ENCODE data around the gene ABCA1.
"Not testable (repeated sequence)": the region's sequence is repeated elsewhere in the genome, so short reads cannot be mapped to it uniquely, and the experiment has no call there.

ABCA1 gene

DNA sequence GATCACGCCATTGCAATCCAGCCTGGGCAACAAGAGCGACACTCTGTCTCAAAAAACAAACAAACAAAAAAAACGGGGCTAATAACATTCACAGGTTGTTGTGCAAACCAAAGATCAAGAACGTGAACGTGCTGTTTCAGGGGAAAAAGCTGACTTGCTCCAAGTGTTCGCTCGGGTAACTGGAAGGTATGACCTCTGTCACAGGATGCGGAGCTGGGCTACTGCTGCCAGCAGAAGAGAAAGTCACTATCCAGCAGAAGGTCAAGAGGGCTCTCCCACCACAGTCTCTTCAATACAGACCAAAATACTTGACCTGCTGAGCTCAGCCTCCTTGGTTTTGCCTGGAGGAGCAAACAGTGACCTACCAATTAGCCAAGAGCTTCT lies 59.7 kb downstream of the ABCA1 start:
- DNase-seq: no peak

DNA sequence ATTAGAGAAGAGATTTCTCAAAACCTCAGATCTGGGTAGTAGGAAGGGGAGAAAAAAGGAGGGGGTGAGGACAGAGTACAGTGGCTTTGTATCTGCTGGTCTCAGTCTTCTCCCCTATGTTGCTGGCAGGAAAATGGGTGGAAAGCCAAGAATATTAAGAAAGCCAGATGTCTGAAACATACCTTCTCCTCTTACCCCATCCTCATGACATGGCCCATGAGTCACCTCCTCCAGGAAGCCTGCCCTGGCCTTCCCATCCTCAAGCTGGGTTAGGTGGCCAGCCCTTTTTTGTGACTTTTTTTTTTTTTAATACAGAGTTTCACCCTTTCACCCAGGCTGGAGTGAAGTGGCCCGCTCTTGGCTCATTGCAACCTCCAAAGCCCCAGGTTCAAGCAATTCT lies 61.8 kb downstream of the ABCA1 start:
- DNase-seq: peak; percentile 67 to 70

DNA sequence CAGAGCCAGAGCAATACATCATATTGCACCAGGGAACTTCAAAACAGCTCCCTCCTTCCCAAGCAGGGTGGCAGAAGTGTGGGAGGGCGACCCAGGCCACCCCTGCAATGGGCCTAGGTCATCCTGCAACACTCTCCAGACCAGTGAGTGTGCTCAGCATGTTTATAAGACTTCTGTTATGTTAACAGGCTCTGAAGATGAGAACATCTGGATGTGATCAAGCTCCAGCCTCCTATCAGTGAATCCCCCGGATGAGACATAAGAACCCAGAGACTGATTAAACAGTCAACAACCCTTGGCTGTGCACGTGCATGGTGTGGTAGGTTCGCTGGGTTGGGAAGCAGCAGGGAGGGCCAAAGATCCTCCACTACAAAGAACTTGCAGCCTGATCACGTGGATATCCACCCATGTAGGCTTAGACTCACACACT lies 63.3 kb downstream of the ABCA1 start:
- DNase-seq: peak; percentile 51 to 80

DNA sequence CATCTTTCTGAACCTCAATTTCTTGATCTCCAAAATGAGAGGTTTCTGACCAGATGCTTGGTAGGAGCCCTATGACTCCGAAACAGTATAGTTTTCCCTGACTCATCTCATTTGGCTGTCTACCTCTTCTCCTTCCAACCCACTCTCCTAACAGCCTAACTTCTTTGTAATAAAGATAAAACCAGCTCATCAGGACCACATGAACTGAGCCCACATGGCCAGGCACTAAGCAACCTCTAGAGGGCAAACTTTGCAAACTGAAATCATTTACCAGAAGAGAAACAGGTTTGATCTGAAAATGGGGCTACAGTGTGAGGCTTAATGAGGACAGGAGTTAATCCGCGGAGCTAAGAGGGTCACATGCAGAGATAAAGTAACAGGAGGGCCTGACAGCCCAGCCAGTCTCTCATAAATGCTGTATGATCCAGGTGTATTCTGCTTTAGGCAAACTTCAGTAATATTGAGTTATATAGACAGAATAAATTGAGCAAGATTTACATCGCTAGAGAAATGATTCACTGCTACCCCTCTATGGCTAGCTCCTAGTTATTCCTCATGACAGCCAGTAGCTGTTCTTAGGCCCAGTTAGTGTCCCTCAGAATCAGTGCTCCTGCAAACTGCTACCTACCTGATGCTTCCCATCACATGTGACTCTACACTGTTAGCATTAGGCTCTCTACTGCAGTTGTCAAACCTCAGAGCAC lies 64.6 kb downstream of the ABCA1 start:
- DNase-seq: peak; percentile 79 to 82

DNA sequence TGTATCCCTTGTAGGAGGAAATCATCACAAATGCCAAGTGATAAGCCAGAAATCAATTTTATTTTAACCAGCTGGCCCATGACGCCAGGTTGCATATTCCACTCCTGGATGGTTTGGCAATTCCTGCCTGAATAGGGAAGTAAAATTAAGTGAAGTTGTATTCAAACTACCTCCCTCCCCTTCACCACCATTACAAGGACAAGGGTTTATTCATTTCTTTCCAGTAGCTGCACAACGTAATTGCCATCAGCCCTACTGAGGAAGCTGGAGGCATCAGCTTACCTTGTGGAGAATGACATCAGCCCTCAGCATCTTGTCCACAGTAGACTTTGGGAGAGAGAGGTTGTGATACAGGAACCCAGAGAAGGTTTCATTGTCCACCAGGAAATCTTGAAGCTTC lies 66.6 kb downstream of the ABCA1 start:
- peak; percentile 67 to 73 for DNase-seq

DNA sequence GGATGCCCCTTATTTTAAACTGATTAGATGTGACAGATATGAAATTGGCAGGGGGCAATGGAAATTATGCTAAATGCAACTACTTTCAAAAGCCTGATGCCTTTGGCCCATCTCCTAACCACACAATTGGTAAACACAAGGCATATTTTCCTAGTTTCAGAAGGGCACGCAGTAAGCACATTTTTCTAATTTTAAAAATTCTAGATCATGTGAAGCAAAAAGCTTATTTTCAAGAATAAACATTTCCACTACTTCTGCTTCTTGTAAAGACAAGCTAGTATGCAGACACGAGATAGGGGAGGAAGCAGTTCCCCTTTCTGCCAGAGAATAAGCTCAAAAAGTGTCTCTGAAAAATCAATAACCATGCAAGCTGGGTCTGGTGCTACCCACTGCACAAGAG lies 67.7 kb downstream of the ABCA1 start:
- DNase-seq: peak; percentile 81 to 91

DNA sequence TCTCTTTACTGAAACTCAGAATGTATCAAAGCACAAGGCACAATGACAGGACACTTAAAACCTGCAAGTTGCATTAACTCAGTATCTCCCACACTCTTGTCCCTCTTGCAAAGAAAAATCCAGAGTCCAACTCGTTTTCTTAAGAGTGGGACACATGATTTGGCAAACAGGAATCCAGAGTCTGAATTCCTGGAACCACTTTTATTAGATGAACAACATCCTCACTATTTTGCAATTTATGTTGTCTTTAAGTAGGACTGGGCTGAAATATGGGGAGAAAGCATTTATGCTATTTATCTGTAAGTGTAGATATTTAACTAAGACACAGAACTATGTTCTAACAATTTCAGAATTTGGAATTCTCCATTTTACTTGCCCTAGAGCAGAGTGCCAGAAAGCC lies 69.1 kb downstream of the ABCA1 start:
- DNase-seq: no peak

DNA sequence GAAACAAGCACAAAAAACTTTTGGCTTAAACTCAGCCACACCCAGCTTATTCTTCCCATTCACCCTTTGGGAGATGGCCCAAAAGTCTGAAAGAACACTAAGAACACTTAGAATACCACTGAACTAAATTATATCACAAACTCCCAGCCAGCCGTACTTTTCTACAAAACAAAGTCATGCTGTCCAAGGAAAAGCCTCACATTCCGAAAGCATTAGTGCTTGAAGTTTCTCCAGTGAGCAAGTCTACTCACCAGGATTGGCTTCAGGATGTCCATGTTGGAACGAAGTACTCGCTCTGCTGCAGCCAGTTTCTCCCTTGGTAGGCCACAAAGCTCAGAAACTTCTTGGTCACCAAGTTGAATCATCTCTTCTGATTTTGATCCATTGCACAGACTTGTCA lies 69.7 kb downstream of the ABCA1 start:
- no peak for DNase-seq

DNA sequence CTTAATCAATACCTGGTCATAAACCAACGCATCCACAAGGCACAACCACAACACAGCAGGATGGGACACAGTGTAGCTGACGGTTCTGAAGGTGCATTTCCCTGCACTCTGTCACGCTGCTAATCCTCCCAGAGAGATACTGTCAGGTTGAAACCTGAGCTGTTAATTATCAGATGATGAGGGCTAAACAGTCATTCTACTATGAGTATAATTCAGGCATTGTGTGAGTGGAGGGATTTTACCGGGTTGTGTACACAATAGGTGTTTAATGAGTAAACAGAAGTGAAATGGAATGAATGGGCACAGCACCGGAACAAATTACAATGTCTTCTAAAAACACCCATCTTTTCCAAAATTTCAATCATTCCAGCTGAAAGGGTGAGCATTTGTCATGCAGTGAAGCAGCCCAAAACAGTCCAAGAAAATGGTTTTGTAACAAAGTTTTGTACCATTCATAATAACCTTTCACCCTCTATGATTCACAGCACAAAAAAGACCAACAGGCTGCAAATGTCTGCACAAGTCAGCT lies 71.5 kb downstream of the ABCA1 start:
- no peak for DNase-seq

DNA sequence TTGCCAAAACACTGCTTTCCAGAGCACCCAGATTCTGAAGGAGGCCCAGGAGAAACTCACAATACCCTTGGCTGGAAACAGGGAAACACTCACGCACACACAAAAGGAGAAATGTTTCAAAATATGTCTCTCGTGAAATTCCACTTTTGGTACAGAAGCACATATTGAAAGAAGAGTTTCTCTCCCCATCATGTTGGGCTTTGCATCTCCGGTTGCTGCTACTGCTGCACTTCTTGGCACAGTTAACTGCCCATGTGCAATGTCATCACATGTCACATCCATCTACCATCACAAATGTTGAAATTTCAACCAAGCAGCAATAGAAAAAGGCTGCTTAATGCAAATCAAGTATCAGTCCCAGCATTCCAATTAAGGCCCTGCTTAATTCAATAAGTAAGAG lies 72.1 kb downstream of the ABCA1 start:
- peak; percentile 55 to 60 for DNase-seq

DNA sequence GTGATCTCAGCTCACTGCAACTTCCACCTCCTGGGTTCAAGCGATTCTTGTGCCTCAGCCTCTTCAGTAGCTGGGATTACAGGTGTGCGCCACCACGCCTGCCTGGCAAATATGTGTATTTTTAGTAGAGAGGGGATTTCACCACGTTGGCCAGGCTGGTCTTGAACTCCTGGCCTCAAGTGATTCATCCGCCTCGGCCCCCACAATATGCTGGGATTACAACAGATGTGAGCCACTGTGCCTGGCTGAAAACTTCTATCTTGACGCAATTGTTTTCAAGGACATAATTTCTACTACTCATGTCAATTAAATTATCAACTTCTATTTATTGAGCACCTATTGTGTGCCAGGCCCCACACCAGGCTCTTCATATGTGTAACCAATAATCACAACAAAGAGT lies 72.7 kb downstream of the ABCA1 start:
- DNase-seq: not testable (repeated sequence)

DNA sequence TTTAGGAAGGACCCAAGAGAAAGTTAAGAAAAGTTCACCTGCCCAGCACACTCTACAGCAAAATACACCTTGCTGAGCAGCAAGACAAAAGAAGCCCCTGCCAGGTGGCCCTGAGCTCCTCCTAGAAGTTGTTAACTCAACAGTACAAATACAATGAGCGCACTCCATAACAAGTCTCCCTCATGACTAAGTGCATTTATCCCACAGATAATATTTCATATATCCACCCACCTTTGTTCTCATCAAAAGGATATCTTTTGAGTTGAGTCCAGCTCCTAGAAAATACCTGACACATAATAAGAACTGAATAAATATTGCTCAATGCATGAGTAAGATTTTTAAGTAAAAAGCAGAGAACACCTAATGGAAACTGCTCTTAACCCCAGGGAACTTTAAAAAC lies 73.3 kb downstream of the ABCA1 start:
- no peak for DNase-seq

DNA sequence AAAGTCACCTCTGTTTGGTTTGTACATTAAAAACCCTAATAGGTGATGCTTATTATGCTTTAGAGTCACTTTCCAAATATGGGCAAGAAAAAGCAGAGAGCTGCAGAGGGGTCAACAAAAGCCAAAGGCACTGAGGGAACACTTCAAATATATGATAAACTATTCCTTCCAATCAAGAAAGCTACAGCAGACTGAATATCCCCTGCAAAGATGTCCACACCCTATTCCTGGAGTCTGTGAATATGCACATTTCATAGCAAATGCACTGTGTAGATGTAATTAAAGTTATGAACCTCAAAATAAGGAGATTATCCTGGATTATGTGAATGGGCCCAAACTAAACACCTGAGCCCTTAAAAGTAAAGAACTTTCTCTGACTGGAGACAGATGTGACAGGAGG lies 74.3 kb downstream of the ABCA1 start:
- no peak for DNase-seq

DNA sequence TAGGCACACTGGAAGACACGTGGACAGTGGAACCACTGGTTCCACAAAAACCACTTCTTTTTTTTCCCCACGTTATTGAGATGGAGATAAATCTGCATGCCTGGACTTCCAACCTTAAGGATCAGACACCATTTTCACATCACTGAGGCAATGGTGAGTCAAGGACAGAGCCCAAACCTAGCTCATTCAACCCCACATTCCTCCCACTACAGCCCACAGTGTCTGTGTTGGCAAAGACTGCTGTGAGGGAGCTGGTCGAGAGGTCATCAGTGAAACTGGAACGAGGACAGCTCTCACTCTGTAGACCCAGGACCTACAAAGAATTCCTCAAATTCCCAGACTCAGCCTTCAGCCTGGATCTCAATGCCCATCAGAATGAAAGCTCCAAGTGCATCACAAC lies 74.8 kb downstream of the ABCA1 start:
- peak in 1 of 2 donors; percentile 57 for DNase-seq

DNA sequence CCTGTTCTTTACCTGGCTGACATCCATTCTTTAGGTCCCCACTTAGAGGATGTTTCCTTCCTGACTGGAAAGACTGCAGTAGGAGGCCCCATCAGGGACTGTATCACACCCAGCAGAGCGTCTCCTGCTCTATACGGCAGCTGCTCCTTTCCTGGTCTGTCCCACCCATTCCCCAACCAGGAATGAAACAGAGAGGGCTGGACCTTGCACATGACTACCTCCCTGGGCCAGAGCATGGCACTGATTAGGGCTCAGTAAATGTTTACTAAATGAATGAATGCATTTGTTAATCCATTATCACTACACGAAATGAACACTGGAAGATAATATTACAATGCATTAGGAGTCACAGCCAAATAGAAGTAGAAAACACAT lies 76.4 kb downstream of the ABCA1 start:
- no peak for DNase-seq

DNA sequence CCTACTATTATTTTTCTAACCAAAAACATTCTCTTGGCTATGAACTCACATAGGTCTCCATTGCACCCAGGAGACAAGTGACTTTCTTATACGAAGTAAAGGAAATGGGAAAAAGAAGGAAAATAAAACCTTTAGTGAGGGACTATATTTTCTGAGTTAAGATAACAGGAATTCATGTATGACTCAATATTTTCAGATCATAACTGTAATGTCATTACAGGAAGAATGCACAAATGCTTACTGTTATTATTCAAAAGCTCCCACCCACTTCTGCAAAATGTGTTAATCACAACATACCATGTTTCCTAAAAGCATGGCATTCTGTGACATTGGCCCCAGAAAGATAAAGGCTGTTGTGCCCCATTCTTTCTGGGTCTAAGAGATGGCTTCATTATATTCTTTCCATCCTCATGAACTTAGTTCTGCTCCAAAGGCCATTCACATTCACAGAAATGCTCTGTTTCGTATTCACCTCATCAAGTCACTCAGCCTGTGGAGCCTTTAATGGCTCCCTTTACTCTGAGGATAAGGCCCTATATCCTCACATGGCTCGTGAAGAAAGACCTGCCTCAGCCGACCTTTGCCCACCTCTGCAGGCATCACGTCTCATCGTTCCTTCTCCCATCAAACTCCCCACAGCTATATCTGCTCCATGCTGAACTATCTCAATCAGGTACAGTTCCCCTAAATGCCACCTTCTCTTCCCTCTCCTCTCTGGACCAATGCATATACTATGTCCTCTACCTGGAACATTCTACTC lies 77.0 kb downstream of the ABCA1 start:
- DNase-seq: peak; percentile 60 to 79

DNA sequence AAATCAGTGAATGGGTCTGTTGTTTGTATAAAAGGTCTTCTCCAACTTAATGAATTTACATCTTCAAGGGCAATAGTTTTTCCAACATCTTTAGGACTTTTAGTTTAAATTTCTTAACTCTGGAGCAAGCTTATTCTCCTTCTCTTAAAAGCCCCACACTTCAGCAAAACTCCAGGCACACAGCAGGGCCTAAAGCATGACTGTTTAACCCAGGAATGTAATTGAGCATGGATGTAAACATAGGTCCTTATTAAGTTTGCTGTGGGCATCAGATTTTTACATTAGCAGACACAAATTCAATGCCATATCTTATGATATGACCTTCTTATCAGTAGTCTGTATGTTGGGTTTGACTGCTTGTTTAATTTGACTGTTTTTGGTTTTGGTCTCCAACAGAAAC lies 78.9 kb downstream of the ABCA1 start:
- DNase-seq: no peak

DNA sequence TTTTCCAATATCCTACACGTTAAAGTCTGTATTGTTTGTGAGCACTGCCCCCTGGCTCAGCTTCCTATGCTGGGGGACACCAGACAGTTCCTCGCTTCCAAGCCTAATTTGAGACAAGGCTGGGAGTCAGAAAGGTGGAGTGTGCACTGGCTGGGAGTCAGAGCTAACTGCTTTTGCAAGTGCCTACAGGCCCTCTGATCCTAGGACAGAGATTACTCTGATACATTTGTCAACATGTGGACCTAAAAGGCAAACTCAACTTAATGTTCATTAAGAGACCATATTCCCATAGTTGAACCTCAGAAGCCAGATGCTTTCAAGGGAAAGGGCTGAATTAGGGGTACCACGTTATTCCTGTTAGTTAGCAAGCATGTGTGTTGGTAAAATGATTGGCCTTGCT lies 83.2 kb downstream of the ABCA1 start:
- DNase-seq: no peak

DNA sequence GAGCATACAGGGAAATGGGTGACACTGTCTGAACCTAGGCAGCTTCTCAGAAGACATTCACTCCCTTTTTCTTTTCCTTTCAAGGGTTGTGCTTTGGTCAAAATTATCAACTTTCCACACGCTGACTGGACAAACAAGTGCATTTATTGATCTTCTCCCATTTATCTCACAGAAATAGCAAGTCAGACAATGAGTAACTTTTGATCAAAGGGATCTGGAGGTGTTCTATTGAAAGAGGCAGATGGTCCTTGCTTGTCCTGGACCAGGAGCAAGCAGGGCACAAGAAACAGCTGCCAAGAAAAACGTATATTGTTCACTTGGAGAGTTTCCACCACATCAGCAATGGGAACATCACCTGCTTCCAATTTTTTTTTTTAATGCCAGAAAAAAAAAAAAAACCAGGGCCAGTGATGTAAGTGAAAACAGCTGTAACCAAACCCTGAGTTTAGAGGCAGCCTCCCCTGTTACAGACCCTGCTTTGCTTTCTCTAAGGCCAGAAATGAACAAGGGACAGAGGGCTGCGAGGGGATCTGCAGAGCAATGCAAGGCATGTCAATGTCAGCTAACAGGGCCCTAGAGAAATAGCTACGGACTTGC lies 84.2 kb downstream of the ABCA1 start:
- DNase-seq: no peak

DNA sequence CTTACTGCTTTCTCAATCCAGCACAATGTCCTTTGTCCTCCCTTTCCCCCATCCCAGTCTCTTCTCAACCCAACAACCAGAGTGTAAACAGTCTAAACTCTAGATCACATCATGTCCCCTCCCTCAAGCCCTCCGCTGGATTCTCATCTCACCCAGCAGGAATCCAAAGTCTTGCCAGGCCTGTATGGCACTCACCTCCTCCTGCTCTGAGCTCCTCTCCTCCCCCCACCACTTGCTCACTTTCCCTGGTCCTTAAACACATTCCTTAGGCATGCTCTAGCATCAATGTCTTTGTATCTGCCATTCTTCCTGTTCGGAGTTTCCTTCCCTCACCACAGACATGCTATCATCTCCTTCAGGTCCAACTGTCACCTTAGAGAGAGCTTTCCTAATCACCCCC lies 85.3 kb downstream of the ABCA1 start:
- no peak for DNase-seq

DNA sequence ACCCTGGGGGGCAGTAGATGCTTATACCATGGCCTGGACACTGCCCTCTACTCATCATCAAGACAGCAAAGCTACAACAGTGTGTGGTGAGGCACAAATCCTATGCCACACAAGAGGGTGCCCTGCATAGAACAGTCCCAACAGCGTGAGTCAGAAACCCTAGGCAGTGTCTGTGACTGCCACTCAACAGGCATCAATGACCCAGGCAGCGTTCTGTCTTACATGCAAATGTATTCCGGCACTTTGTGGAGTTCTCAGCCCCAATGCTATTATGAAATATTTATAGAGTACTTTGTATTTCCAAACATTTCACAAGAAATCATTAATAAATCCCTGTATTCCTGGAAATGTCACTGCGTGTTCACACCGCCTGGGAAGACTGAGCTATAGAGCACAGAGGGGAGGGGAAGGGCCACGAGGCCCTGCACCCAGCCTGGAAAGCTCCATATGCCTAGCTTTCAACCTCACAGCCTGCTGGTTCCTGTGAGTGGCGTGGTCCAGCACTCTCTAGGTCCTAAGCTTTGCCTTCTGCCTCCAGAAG lies 86.3 kb downstream of the ABCA1 start:
- DNase-seq: peak in 1 of 2 donors; percentile 53

DNA sequence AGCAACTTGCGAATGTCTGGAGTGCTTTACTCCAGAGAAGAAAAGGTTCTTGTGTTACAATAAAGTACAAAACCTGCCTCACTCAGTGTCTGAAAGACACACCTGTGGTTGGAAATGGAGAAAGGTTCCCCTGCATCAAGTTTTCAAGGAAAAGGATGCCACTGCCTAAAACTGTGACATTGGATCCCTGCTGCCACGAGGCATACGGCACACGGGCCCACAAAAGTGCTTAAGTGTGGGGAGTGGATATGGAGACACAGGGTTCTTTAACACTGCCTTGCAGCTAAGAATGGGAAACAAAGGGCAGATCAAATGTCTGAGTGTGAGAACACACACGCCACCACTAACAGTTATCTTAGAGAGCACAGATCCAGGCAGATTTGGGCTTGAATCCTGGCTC lies 89.0 kb downstream of the ABCA1 start:
- no peak for DNase-seq

DNA sequence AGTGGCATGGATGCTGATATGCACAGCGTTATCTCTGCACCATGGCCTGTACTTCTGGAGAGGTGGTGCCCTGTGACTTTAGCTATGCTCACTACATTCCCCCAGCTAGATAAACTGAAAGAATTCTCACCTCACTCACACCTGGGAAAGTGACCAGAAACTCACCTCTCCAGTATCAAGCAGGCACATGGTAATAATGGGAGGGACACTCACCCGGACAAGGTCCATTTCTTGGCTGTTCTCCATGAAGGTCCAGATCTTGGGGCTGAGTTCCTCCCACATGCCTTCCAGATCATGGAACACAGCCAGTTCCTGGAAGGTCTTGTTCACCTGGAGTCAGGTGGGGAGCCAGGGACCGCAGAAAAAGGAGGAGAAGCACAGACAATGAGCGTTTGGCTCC lies 91.2 kb downstream of the ABCA1 start:
- DNase-seq: no peak

DNA sequence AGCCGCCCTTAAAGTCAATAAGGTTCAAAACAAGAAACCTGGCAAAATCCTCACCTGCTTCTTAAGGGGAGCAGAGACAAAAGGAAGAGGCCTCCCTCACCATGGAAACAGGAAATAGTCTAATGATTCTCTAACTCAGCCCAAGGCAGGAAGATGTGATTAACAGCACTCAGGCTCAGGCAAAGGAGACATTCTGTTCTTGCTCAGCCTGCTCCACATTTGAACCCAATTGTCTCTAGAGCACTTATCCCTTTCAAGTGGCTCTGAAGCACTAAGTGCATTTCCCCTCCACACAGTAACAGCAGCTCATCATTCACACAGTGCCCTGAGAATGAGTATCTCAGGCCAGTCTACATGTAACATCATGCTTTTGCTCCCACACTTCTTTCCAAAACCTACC lies 91.7 kb downstream of the ABCA1 start:
- peak in 1 of 2 donors; percentile 23 for DNase-seq

All from inflammatory macrophage (primary cell).